Right atrium auricular region (tissue), 2 donors: Measurements from ENCODE around the gene NCKAP5L. TPM values are rescaled to one million over a fixed set of nuclear protein-coding genes. Genes with fewer than 3 reads are reported as not detected.

ENCODE experiments used
- DNase-seq: peaks from one replicate; pipeline ENCODE4 v3.0.0-alpha.2; 2019; ENCODE audit warnings: low spot score
- H3K27ac ChIP-seq, 2 donors: fragments of 200-600 bp; sonication (generic); 1 replicate in 1 of 2; 2 replicates in 1 of 2; pipeline ENCODE4 v1.5.1; 2016 to 2019
- H3K27me3 ChIP-seq, 2 donors: fragments of 200-600 bp; sonication (generic); one replicate each; pipeline versions ENCODE4 v1.5.1 to v1.6.0; 2017 to 2019
- H3K36me3 ChIP-seq: fragments of 200-600 bp; sonication (generic); one replicate; pipeline ENCODE4 v1.5.1; 2016
- H3K4me1 ChIP-seq, 2 donors: fragments of 200-600 bp; sonication (generic); one replicate each; pipeline versions ENCODE4 v1.5.1 to v1.6.0; 2017 to 2019
- H3K4me3 ChIP-seq, 2 donors: fragments of 200-600 bp; sonication (generic); 1 replicate in 1 of 2; 2 replicates in 1 of 2; pipeline ENCODE4 v1.5.1; 2017 to 2019; ENCODE audit warnings: mild to moderate bottlenecking in 1 of 2, moderate library complexity in 1 of 2
- H3K9me3 ChIP-seq, 2 donors: fragments of 200-600 bp; sonication (generic); one replicate each; pipeline ENCODE4 v1.5.1; 2019
- total RNA-seq, 2 donors: library from RNA; depleted of rRNA; stranded (reverse); fragments of >200 nt; gene quantifications; one replicate each; pipeline ENCODE4 v1.1.0, GENCODE V29; 2016
- TF ChIP-seq, protein P1 (sequence below), 2 donors: fragments of 200-600 bp; sonication (generic); IDR thresholded peaks; one replicate each; pipeline ENCODE4 v1.5.1; 2019; ENCODE audit warnings: antibody characterized with exemption in 2 of 2

Gene NCKAP5L
- total RNA-seq, 2 donors from 2014 or later: 18.6 to 18.7 TPM

DNA sequence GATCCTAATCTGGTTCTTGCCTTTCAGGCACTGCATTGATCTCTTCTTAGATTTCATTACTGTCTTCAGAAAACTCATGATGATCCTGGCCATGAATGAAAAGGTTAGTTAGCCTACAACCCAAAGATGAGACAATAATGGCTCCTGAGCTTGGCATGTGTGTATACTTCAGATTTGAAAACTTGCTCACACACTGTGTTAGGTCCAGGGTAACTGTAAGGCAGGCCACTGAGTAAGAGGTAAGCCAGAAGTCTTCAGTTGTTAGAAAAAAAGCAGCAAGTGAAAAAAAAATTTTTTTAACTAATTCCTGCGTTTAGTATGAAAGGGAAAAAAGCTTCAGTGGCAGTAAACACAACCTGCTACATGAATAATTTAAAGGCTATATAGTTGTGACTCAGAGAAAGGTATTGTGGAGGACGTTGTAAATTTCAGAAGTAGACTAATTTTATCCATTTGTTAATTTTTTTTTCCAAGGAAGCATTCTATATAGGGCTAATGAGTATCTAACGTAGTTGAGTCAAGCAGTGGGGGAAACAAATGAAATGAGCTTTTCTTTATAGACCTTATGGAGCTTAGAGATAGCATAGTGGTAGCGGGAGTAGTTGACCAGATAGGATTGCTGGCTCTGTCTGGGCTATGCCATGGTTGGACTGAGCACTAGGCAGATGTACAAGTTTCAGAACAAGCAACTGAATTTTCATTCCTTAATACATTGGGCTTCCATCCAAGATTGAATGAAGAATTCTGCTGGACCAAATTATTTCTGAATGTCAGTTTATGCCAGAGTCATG lies 66.3 kb downstream of the NCKAP5L start:
- TF ChIP-seq, protein P1, sequence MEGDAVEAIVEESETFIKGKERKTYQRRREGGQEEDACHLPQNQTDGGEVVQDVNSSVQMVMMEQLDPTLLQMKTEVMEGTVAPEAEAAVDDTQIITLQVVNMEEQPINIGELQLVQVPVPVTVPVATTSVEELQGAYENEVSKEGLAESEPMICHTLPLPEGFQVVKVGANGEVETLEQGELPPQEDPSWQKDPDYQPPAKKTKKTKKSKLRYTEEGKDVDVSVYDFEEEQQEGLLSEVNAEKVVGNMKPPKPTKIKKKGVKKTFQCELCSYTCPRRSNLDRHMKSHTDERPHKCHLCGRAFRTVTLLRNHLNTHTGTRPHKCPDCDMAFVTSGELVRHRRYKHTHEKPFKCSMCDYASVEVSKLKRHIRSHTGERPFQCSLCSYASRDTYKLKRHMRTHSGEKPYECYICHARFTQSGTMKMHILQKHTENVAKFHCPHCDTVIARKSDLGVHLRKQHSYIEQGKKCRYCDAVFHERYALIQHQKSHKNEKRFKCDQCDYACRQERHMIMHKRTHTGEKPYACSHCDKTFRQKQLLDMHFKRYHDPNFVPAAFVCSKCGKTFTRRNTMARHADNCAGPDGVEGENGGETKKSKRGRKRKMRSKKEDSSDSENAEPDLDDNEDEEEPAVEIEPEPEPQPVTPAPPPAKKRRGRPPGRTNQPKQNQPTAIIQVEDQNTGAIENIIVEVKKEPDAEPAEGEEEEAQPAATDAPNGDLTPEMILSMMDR (IDR thresholded peaks at IDR 0.05): no peak

DNA sequence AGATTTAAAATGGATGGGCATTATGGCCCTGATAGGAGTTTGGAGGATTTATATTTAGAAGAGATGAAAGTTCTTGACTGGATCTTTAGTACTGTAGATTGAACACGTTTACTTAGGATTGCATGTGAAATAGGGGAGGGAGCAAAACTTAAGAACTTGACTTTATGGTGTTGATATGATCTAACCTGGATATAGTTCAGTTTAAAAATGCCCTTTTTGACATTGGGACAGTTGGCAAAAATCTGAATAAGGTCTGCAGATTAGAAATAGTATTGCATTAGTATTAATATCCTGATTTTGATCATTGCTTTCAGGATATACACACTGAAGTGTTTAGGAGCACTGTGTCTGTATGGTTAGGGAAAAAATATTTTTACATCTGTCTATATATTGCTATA lies 77.2 kb downstream of the NCKAP5L start:
- Histone ChIP-seq H3K27ac (no peak overlapping the region), H3K4me3 (no peak overlapping the region), H3K36me3 (peaks cover 49% of the 10 kb centered on the region), H3K4me1 (peaks cover 0 to 81% of the 10 kb centered on the region in 2 donors), H3K27me3 (no peaks in the 10 kb centered on the region), H3K9me3 (no peaks in the 10 kb centered on the region)
- TF ChIP-seq, protein P1 (IDR thresholded peaks at IDR 0.05): no peak
- DNase-seq: no peak

More for the DNA sequence above, 66.3 kb downstream of the NCKAP5L start:
- H3K4me3 ChIP-seq: no peak overlapping the region
- H3K9me3 ChIP-seq: no peaks in the 10 kb centered on the region
- H3K27ac ChIP-seq: no peak overlapping the region
- peaks cover 82% of the 10 kb centered on the region for H3K36me3 ChIP-seq
- DNase-seq: no peak
- peaks cover 0 to 15% of the 10 kb centered on the region in 2 donors for H3K4me1 ChIP-seq
- H3K27me3 ChIP-seq: no peaks in the 10 kb centered on the region

DNA sequence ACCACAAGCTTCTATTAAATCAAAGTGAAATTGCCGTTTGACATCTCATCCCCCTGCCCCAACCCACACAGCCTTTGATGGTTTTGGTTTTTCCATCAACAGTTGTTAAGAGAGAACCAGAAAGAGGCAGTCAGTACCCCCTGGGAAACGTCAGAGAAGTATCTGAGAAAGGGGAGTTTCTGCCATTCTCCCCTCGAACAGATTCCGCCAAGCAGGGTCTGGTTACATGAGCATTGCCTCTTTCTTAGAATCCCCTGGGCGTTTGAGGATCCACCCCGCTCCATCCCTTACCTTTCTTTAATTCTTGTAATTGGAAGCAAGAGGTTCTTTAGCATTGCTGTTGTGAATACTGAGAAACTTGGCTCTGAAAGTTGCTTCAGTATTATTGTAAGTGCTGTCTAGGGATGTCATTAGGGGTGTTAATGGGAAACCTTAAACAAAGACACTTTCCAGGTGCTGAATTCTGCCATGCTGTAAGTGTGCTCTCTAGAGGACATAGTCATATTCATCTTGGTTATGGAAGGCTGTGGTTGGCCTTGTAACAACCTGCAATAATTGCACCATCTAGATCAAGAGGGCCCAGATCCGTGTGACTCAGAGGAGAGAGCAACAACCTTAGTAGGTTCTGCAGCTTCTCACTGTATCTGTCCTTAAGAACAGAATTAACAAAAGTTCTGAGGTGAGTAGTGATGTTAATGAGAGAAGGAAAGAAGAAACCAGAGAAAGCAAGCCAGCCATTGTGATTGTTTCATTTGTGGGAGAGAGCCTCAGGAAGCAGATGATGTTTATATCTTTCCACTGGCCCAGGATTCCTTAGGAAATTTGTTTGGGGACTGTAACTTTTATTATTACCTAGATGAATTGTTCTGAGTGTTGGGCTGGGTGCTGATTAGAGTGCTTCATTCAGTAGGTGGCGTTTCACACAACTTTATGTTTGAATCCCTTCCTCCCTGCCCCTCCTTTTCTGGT lies 77.9 kb downstream of the NCKAP5L start:
- no peak for DNase-seq
- Histone ChIP-seq H3K4me3 (no peak overlapping the region), H3K4me1 (peaks cover 0 to 87% of the 10 kb centered on the region in 2 donors), H3K27ac (no peak overlapping the region), H3K9me3 (no peaks in the 10 kb centered on the region), H3K36me3 (peaks cover 42% of the 10 kb centered on the region), H3K27me3 (no peaks in the 10 kb centered on the region)
- TF ChIP-seq, protein P1 (IDR thresholded peaks at IDR 0.05): peak in 1 of 2 donors; percentile 13

DNA sequence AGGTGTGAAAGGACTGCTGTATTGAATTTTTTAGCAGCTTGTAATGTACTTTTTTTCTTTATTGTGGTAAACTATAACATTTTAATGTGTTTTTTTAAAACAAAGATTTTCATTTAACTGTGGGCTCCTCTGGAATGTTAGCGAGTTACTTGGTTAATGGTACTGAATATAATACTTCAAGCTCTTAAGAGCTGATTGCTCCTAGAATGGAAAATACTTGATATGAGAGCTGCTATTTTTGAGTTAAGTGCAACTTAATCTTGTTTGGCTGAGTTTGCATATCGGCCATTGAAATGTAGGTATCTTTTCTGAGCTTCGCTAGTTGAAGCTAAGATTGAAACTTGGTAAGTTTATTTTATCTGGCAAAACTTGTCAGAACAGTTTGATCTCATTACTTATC lies 79.4 kb downstream of the NCKAP5L start:
- Histone ChIP-seq H3K36me3 (peaks cover 28% of the 10 kb centered on the region), H3K4me3 (no peak overlapping the region), H3K9me3 (no peaks in the 10 kb centered on the region), H3K27ac (peak overlapping the region in 1 of 2 donors; percentile 5), H3K4me1 (peaks cover 0 to 99% of the 10 kb centered on the region in 2 donors), H3K27me3 (no peaks in the 10 kb centered on the region)
- TF ChIP-seq, protein P1 (IDR thresholded peaks at IDR 0.05): no peak
- DNase-seq: no peak

DNA sequence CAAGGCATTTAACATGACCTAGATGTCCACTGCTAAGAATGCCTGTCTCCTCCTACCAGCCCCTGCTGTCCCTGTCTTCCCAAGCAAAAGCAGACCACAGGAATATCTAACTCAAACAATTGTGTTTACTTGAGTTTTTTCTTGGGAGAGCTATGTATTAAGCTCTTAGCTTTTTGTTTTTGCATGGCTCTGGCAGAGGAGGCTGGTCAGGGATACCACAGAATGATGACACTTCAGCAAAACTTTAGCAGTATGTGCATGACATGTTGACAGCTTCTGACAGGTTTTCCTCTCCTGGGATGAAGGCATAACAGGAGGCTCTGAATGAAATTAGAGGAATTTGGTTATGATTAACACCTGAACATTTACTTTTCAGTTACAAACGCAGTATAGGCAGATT lies 79.9 kb downstream of the NCKAP5L start:
- Histone ChIP-seq H3K36me3 (peaks cover 23% of the 10 kb centered on the region), H3K27ac (peak overlapping the region in 1 of 2 donors; percentile 5), H3K9me3 (no peaks in the 10 kb centered on the region), H3K27me3 (no peaks in the 10 kb centered on the region), H3K4me1 (peaks cover 0 to 99% of the 10 kb centered on the region in 2 donors), H3K4me3 (no peak overlapping the region)
- no peak for DNase-seq
- TF ChIP-seq, protein P1 (IDR thresholded peaks at IDR 0.05): no peak
